WTC11 (cell line): ENCODE results near the gene LYRM4. TPM values are rescaled to one million over a fixed set of nuclear protein-coding genes. Genes with fewer than 3 reads are reported as not detected.
A peak's percentile ranks its signal among the peaks of the same experiment; 100 is the strongest.

Experiments used
- ATAC-seq: fragments of 200-7000 bp; cut with Tn5 transposase; 2 replicates; pipeline ENCODE4 v1.10.0; 2021; ENCODE audit warnings: mild to moderate bottlenecking, moderate library complexity
- CTCF ChIA-PET: fragments of 300-600 bp; sonication (Branson Sonifier 250); formaldehyde crosslinking; loops from one replicate; lab custom pipeline; 2021; ENCODE audit warnings: antibody characterized with exemption; lab: Charles Lee
- POLR2A ChIA-PET: fragments of 350-600 bp; sonication (Branson Sonifier 250); formaldehyde crosslinking; loops from one replicate; lab custom pipeline; 2021; ENCODE audit warnings: antibody characterized with exemption; lab: Charles Lee
- DNase-seq: peaks from one replicate; pipeline ENCODE4 v3.0.0; 2021; ENCODE audit warnings: low spot score
- H3K27ac Mint-ChIP-seq: 2 replicates; pipeline ENCODE4 v1.8.0; 2021; ENCODE audit warnings: mixed read lengths
- H3K27me3 Mint-ChIP-seq: 2 replicates; pipeline ENCODE4 v1.8.0; 2021; ENCODE audit warnings: low read depth, mild to moderate bottlenecking, moderate library complexity, mixed read lengths
- H3K36me3 Mint-ChIP-seq: 2 replicates; pipeline ENCODE4 v1.8.0; 2021; ENCODE audit warnings: mixed read lengths
- H3K4me1 Mint-ChIP-seq: 2 replicates; pipeline ENCODE4 v1.8.0; 2022; ENCODE audit warnings: mixed read lengths
- H3K4me3 Mint-ChIP-seq: 2 replicates; pipeline ENCODE4 v1.8.0; 2021; ENCODE audit warnings: mild to moderate bottlenecking, moderate library complexity, mixed read lengths
- H3K9me3 Mint-ChIP-seq: 2 replicates; pipeline ENCODE4 v1.8.0; 2021; ENCODE audit warnings: mixed read lengths
- ATF1 ChIP-seq: sonication (generic); formaldehyde crosslinking; IDR thresholded peaks from 2 replicates; pipeline ENCODE4 v1.8.1; 2023; ENCODE audit warnings: mild to moderate bottlenecking, moderate library complexity, missing genetic modification reagents
- ATF3 ChIP-seq: sonication (generic); formaldehyde crosslinking; conservative IDR thresholded peaks from 2 replicates; pipeline ENCODE4 v1.8.1; 2022; ENCODE audit warnings: mild to moderate bottlenecking, missing genetic modification reagents
- ATF6 ChIP-seq: sonication (generic); formaldehyde crosslinking; IDR thresholded peaks from 2 replicates; pipeline ENCODE4 v1.8.1; 2023; ENCODE audit warnings: mild to moderate bottlenecking, missing genetic modification reagents
- CREB1 ChIP-seq: sonication (generic); formaldehyde crosslinking; IDR thresholded peaks from 2 replicates; pipeline ENCODE4 v1.8.0; 2023; ENCODE audit warnings: mild to moderate bottlenecking, missing genetic modification reagents
- CTCF ChIP-seq: fragments of 200-600 bp; IDR thresholded peaks from 2 replicates; pipeline ENCODE4 v1.8.0; 2022; ENCODE audit warnings: antibody characterized with exemption
- E2F1 ChIP-seq: sonication (generic); formaldehyde crosslinking; IDR thresholded peaks from 2 replicates; pipeline ENCODE4 v1.8.0; 2022; ENCODE audit warnings: mild to moderate bottlenecking, missing genetic modification reagents
- ETV6 ChIP-seq: sonication (generic); formaldehyde crosslinking; IDR thresholded peaks from 2 replicates; pipeline ENCODE4 v1.8.1; 2022; ENCODE audit warnings: mild to moderate bottlenecking, missing genetic modification reagents
- FOXJ3 ChIP-seq: sonication (generic); formaldehyde crosslinking; IDR thresholded peaks from 2 replicates; pipeline ENCODE4 v1.9.0; 2021; ENCODE audit warnings: missing genetic modification reagents, mild to moderate bottlenecking, borderline replicate concordance
- GABPB1 ChIP-seq: sonication (generic); formaldehyde crosslinking; IDR thresholded peaks from 2 replicates; pipeline ENCODE4 v1.8.1; 2023; ENCODE audit warnings: mild to moderate bottlenecking, missing genetic modification reagents
- GRHL2 ChIP-seq: fragments of 250-450 bp; sonication (Bioruptor Pico); IDR thresholded peaks from 2 replicates; pipeline ENCODE4 v1.8.0; 2022; ENCODE audit warnings: mild to moderate bottlenecking, moderate library complexity; ENCODE audit not compliant: insufficient replicate concordance, severe bottlenecking
- IRF2 ChIP-seq: sonication (generic); formaldehyde crosslinking; IDR thresholded peaks from 2 replicates; pipeline ENCODE4 v1.8.0; 2022; ENCODE audit warnings: low read depth, missing genetic modification reagents, borderline replicate concordance
- JUN ChIP-seq: sonication (generic); formaldehyde crosslinking; IDR thresholded peaks from 2 replicates; pipeline ENCODE4 v1.8.0; 2023; ENCODE audit warnings: mild to moderate bottlenecking, missing genetic modification reagents
- MAX ChIP-seq: sonication (generic); formaldehyde crosslinking; IDR thresholded peaks from 2 replicates; pipeline ENCODE4 v1.8.0; 2022; ENCODE audit warnings: mild to moderate bottlenecking, missing genetic modification reagents
- MXD4 ChIP-seq: fragments of 250-450 bp; sonication (Bioruptor Pico); IDR thresholded peaks from 2 replicates; pipeline ENCODE4 v1.8.0; 2021; ENCODE audit warnings: mild to moderate bottlenecking, moderate library complexity, borderline replicate concordance
- NR1H2 ChIP-seq: sonication (generic); formaldehyde crosslinking; IDR thresholded peaks from 2 replicates; pipeline ENCODE4 v1.9.0; 2021; ENCODE audit warnings: mild to moderate bottlenecking, moderate library complexity, missing genetic modification reagents
- PRRX2 ChIP-seq: fragments of 250-450 bp; sonication (Bioruptor Pico); IDR thresholded peaks from 2 replicates; pipeline ENCODE4 v1.8.0; 2021; ENCODE audit warnings: mild to moderate bottlenecking
- SMAD3 ChIP-seq: sonication (generic); formaldehyde crosslinking; IDR thresholded peaks from 2 replicates; pipeline ENCODE4 v1.8.0; 2022; ENCODE audit warnings: missing genetic modification reagents, mild to moderate bottlenecking, borderline replicate concordance
- SP1 ChIP-seq: sonication (generic); formaldehyde crosslinking; conservative IDR thresholded peaks from 2 replicates; pipeline ENCODE4 v1.8.1; 2022; ENCODE audit warnings: missing genetic modification reagents
- TCF7 ChIP-seq: sonication (generic); formaldehyde crosslinking; IDR thresholded peaks from 2 replicates; pipeline ENCODE4 v1.8.0; 2022; ENCODE audit warnings: mild to moderate bottlenecking, low read depth, missing genetic modification reagents, moderate library complexity
- ZNF219 ChIP-seq: sonication (generic); formaldehyde crosslinking; IDR thresholded peaks from 2 replicates; pipeline ENCODE4 v1.8.0; 2023; ENCODE audit warnings: missing genetic modification reagents, mild to moderate bottlenecking, borderline replicate concordance
- ZNF263 ChIP-seq: sonication (generic); formaldehyde crosslinking; IDR thresholded peaks from 2 replicates; pipeline ENCODE4 v1.8.1; 2022; ENCODE audit warnings: low read depth, mild to moderate bottlenecking, moderate library complexity, missing genetic modification reagents
- ZNF317 ChIP-seq: sonication (generic); formaldehyde crosslinking; IDR thresholded peaks from 2 replicates; pipeline ENCODE4 v1.8.1; 2023; ENCODE audit warnings: low read depth, mild to moderate bottlenecking, moderate library complexity, missing genetic modification reagents, borderline replicate concordance
- total RNA-seq: library from RNA; stranded (reverse); gene quantifications from 3 replicates; pipeline ENCODE4 v1.2.3, GENCODE V29; 2021

The LYRM4 gene
- total RNA-seq, 1 experiment from 2014 or later = 49.7 TPM

GRCh38 chr6:5303682-5304081, 42.9 kb upstream of the LYRM4 start:
- H3K4me3 Mint-ChIP-seq = no peak overlapping the region
- no peak overlapping the region for H3K27ac Mint-ChIP-seq
- ATAC-seq (0 out of 2 replicates have a peak, but pooled peaks have one; percentile 10), DNase-seq (no peak)
- no peaks in the 10 kb centered on the region for H3K9me3 Mint-ChIP-seq
- TF ChIP-seq GABPB1 (CRISPR knock-in tag) = no peak
- TF ChIP-seq E2F1 (CRISPR knock-in tag) = no peak
- no peak for TF ChIP-seq IRF2 (CRISPR knock-in tag)
- no peak for TF ChIP-seq ATF3
- no peak for TF ChIP-seq ETV6 (CRISPR knock-in tag)
- no peak for TF ChIP-seq ZNF219 (CRISPR knock-in tag)
- no peak for TF ChIP-seq ZNF263
- TF ChIP-seq ATF1 (CRISPR knock-in tag) = no peak
- TF ChIP-seq SP1 = no peak
- TF ChIP-seq ZNF317 = no peak
- no peak for TF ChIP-seq SMAD3
- TF ChIP-seq FOXJ3 (CRISPR knock-in tag) = no peak
- no peak for TF ChIP-seq ATF6 (CRISPR knock-in tag)
- no peak for TF ChIP-seq CREB1
- TF ChIP-seq GRHL2 = no peak
- POLR2A ChIA-PET = interaction anchor here (0.5 kb wide), 1 partner anchor 66 kb away, joined by 3 read pairs; no protein-coding TSS in a partner anchor
- CTCF ChIA-PET = interaction anchor here (0.5 to 2.5 kb wide), 20 partner anchors 9 to 267 kb away, joined by 3 to 26 read pairs (median 4); no protein-coding TSS in a partner anchor
- no peaks in the 10 kb centered on the region for H3K36me3 Mint-ChIP-seq
- H3K27me3 Mint-ChIP-seq = no peaks in the 10 kb centered on the region
- H3K4me1 Mint-ChIP-seq = peaks cover 15% of the 10 kb centered on the region

GRCh38 chr6:5302995-5303622, 42.4 kb upstream of the LYRM4 start:
- DNase-seq (peak; percentile 71), ATAC-seq (peak; percentile 99)
- no peak for TF ChIP-seq TCF7
- TF ChIP-seq ZNF317 = no peak
- TF ChIP-seq JUN = no peak
- no peak for TF ChIP-seq NR1H2
- peak; percentile 39; the same call in 1 of the 2 replicates for TF ChIP-seq CTCF
- TF ChIP-seq PRRX2 (CRISPR knock-in tag) = no peak
- TF ChIP-seq ATF6 (CRISPR knock-in tag) = no peak
- peak; percentile 57; the same call in 1 of the 2 replicates for TF ChIP-seq MAX (CRISPR knock-in tag)
- TF ChIP-seq MXD4 (CRISPR knock-in tag) = no peak
- Mint-ChIP-seq H3K9me3 (no peaks in the 10 kb centered on the region), H3K27ac (no peak overlapping the region), H3K4me1 (peaks cover 15% of the 10 kb centered on the region), H3K27me3 (no peaks in the 10 kb centered on the region), H3K4me3 (no peak overlapping the region), H3K36me3 (no peaks in the 10 kb centered on the region)
- ChIA-PET CTCF (interaction anchor here (0.5 to 2.5 kb wide), 23 partner anchors 8 to 267 kb away, joined by 3 to 26 read pairs (median 4); no protein-coding TSS in a partner anchor), POLR2A (interaction anchor here (0.5 to 0.6 kb wide), 2 partner anchors 67 to 186 kb away, joined by 3 read pairs; no protein-coding TSS in a partner anchor)
